ENCODE results near the gene CR1L. TPM values are rescaled to one million over a fixed set of nuclear protein-coding genes. Genes with fewer than 3 reads are reported as not detected.
"Not testable (repeated sequence)": the region's sequence is repeated elsewhere in the genome, so short reads cannot be mapped to it uniquely, and the experiment has no call there.

Gene CR1L
- total RNA-seq, 4 donors from 2014 or later = not detected

- intact Hi-C loops (cut with DNase I; ENCODE audit: low total_unique reads) = not testable (repeated sequence)
Observed at GRCh38 chr1:207639362-207639761, 5.6 kb upstream of the CR1L start.

DNA sequence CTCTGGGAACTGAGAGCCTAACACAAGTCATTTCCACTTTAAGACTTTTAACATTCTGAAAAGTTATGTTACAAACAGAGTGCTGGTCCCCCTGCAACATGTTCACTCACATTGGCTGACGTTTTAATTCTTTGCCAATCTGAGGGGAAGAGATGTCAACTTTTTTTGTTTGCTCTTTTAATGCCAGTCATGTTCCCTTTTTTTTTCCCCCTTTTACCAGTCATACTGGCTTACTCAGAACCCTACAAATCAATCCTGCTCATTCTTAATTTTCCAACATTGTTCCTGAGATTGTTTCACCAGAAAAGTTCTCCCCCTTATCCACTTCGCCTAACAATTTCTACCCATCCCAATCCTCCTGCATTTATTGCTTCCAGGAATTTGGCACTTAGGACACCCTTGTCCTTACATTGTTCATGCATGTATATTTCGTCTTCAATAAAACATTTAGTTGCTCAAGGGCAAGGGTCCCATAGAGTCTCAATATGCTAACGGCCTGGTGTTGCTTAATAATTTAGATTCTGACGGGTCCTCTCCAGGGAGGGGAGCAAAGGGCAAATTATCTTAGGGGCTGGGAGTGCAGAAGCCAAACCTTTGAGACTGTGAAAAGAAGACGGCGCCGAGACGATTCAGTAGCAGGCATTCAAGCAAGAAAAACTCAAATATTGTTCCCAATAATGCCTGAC, 624 bp upstream of the CR1L start:
- DNase-seq (no peak), ATAC-seq (no peak)
- Histone ChIP-seq H3K9me3 (no peaks in the 10 kb centered on the region), H3K36me3 (no peaks in the 10 kb centered on the region), H3K27ac (no peak overlapping the region), H3K27me3 (peaks cover 0 to 4% (median 3%) of the 10 kb centered on the region in 3 donors), H3K4me3 (peak overlapping the region; percentile 57 to 89 (median 66)), H3K4me1 (peaks cover 3 to 11% of the 10 kb centered on the region in 2 donors)
- intact Hi-C loops (cut with DNase I; ENCODE audit: low total_unique reads) (no loop called here), in situ Hi-C loops (cut with MboI; ENCODE audit: low sequenced_read_pairs in 4 of 4) (no loop called here)
- TF ChIP-seq CTCF (IDR thresholded peaks at IDR 0.05 in 4 of 5, conservative IDR thresholded peaks at IDR 0.05 in 1 of 5) (no peak), POLR2A (IDR thresholded peaks at IDR 0.05) (no peak)

More at GRCh38 chr1:207639362-207639761, 5.6 kb upstream of the CR1L start:
- H3K4me3 ChIP-seq; ATAC-seq; H3K36me3 ChIP-seq; H3K9me3 ChIP-seq; in situ Hi-C loops (cut with MboI; ENCODE audit: low sequenced_read_pairs in 4 of 4); H3K27ac ChIP-seq; H3K4me1 ChIP-seq; H3K27me3 ChIP-seq; DNase-seq: not testable (repeated sequence)

GRCh38 chr1:207645635-207646081, 725 bp downstream of the CR1L start:
- Histone ChIP-seq H3K27ac (no peak overlapping the region), H3K4me3 (peak overlapping the region; percentile 57 to 89 (median 66)), H3K4me1 (peaks cover 3 to 11% of the 10 kb centered on the region in 2 donors), H3K9me3 (no peaks in the 10 kb centered on the region), H3K27me3 (peaks cover 0 to 4% (median 3%) of the 10 kb centered on the region in 3 donors), H3K36me3 (no peaks in the 10 kb centered on the region)
- DNase-seq (no peak), ATAC-seq (no peak)
- intact Hi-C loops (cut with DNase I; ENCODE audit: low total_unique reads) = no loop called here
- TF ChIP-seq POLR2A (IDR thresholded peaks at IDR 0.05) (no peak), CTCF (IDR thresholded peaks at IDR 0.05 in 4 of 5, conservative IDR thresholded peaks at IDR 0.05 in 1 of 5) (no peak)
- in situ Hi-C loops (cut with MboI; ENCODE audit: low sequenced_read_pairs in 4 of 4) = no loop called here

DNA sequence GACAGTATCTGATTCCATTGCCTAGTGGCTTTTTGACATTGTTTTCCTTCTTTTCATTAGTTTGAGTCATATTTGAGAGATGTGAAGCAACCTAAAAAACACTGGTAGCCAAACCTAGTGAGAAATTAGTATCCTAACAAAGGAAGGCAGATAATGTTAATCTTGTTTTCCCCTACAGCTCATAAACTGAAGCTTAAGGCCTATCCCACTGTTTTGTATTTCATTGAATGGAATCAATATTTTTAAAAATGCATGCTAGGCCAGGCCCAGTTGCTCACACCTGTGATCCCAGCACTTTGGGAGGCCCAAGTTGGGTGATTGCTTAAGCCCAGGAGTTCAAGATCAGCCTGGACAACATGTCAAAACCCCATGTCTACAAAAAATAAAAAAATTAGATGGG, 1.2 kb downstream of the CR1L start:
- intact Hi-C loops (cut with DNase I; ENCODE audit: low total_unique reads) = no loop called here
- no peak for DNase-seq
- Histone ChIP-seq H3K4me1 (peaks cover 3 to 11% of the 10 kb centered on the region in 2 donors), H3K9me3 (no peaks in the 10 kb centered on the region), H3K27ac (no peak overlapping the region), H3K4me3 (no peak overlapping the region), H3K36me3 (no peaks in the 10 kb centered on the region), H3K27me3 (peaks cover 0 to 4% (median 3%) of the 10 kb centered on the region in 3 donors)
- ATAC-seq = no peak
- TF ChIP-seq CTCF (IDR thresholded peaks at IDR 0.05 in 4 of 5, conservative IDR thresholded peaks at IDR 0.05 in 1 of 5) = no peak
- TF ChIP-seq POLR2A (IDR thresholded peaks at IDR 0.05) = no peak
- in situ Hi-C loops (cut with MboI; ENCODE audit: low sequenced_read_pairs in 4 of 4) = no loop called here

GRCh38 chr1:207646944-207647579, 2.1 kb downstream of the CR1L start:
- Histone ChIP-seq H3K27me3 (peaks cover 0 to 4% (median 0%) of the 10 kb centered on the region in 3 donors), H3K9me3 (no peaks in the 10 kb centered on the region), H3K36me3 (no peaks in the 10 kb centered on the region), H3K4me1 (peaks cover 3 to 11% of the 10 kb centered on the region in 2 donors), H3K4me3 (no peak overlapping the region), H3K27ac (no peak overlapping the region)
- no peak for DNase-seq
- TF ChIP-seq POLR2A (IDR thresholded peaks at IDR 0.05) = no peak
- no peak for TF ChIP-seq CTCF (IDR thresholded peaks at IDR 0.05 in 4 of 5, conservative IDR thresholded peaks at IDR 0.05 in 1 of 5)
- intact Hi-C loops (cut with DNase I; ENCODE audit: low total_unique reads) (no loop called here), in situ Hi-C loops (cut with MboI; ENCODE audit: low sequenced_read_pairs in 4 of 4) (no loop called here)
- no peak for ATAC-seq

Data from gastrocnemius medialis (tissue), 4 donors.